GM19452 (cell line): Measurements from ENCODE around the gene NFX1.
"Not testable (repeated sequence)": the region's sequence is repeated elsewhere in the genome, so short reads cannot be mapped to it uniquely, and the experiment has no call there.

ENCODE experiments used
- ATAC-seq: cut with Tn5 transposase; IDR thresholded peaks from one replicate; pipeline ENCODE4 v1.9.1; 2021; ENCODE audit not compliant: unreplicated experiment

NFX1 gene

GRCh38 chr9:33307067-33307466 lies 16.8 kb downstream of the NFX1 start:
- no peak for ATAC-seq

- ATAC-seq: no peak
Measured at GRCh38 chr9:33309903-33310302, 19.6 kb downstream of the NFX1 start.

- no peak for ATAC-seq
Measured at GRCh38 chr9:33310748-33311147, 20.4 kb downstream of the NFX1 start.

GRCh38 chr9:33311953-33312352 lies 21.6 kb downstream of the NFX1 start:
- ATAC-seq: no peak

GRCh38 chr9:33315371-33315770 lies 25.1 kb downstream of the NFX1 start:
- ATAC-seq: no peak

- not testable (repeated sequence) for ATAC-seq
Measured at GRCh38 chr9:33317136-33317535, 26.8 kb downstream of the NFX1 start.

GRCh38 chr9:33318225-33318624 lies 27.9 kb downstream of the NFX1 start:
- no peak for ATAC-seq

GRCh38 chr9:33318781-33319180 lies 28.5 kb downstream of the NFX1 start:
- ATAC-seq: no peak

GRCh38 chr9:33320230-33320567 lies 29.9 kb downstream of the NFX1 start:
- ATAC-seq: no peak

GRCh38 chr9:33320568-33321261 lies 30.4 kb downstream of the NFX1 start:
- no peak for ATAC-seq

- no peak for ATAC-seq
Measured at GRCh38 chr9:33329117-33329563, 38.8 kb downstream of the NFX1 start.

- ATAC-seq: no peak
Measured at GRCh38 chr9:33329979-33330378, 39.7 kb downstream of the NFX1 start.

GRCh38 chr9:33331377-33331891 lies 41.1 kb downstream of the NFX1 start:
- ATAC-seq: no peak

- ATAC-seq: no peak
Measured at GRCh38 chr9:33332011-33332410, 41.7 kb downstream of the NFX1 start.

GRCh38 chr9:33332956-33333355 lies 42.6 kb downstream of the NFX1 start:
- ATAC-seq: not testable (repeated sequence)

GRCh38 chr9:33340186-33340585 lies 49.9 kb downstream of the NFX1 start:
- no peak for ATAC-seq

- ATAC-seq: no peak
Measured at GRCh38 chr9:33341182-33341581, 50.9 kb downstream of the NFX1 start.

GRCh38 chr9:33344145-33344544 lies 53.8 kb downstream of the NFX1 start:
- ATAC-seq: no peak

GRCh38 chr9:33346564-33346963 lies 56.2 kb downstream of the NFX1 start:
- no peak for ATAC-seq

- no peak for ATAC-seq
Measured at GRCh38 chr9:33348998-33349397, 58.7 kb downstream of the NFX1 start.

- no peak for ATAC-seq
Measured at GRCh38 chr9:33349743-33350142, 59.4 kb downstream of the NFX1 start.

- no peak for ATAC-seq
Measured at GRCh38 chr9:33350310-33350709, 60.0 kb downstream of the NFX1 start.

- ATAC-seq: no peak
Measured at GRCh38 chr9:33351547-33351946, 61.2 kb downstream of the NFX1 start.
